ENCODE data around the gene YOD1.

Gene YOD1

DNA sequence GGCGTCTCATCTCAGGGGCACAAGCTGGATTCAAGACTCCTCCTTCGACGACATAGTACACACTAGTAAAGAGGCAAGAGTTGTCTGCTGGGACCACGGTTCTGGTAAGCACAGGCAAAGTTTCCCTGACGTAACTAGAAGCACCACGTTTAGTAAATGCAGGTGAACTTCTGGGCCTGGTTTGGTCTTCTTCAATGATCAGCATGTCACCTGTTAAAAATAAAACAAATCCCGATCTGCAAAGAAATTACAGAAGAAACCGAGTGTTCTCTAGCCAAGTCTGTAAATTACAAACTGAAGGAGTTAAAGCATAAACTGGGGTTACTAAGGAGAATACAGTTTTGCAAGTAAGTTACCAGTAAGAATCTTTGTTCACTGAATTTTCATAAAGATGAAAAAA is 1.5 kb downstream of the YOD1 start:
- TF ChIP-seq YY1 (IDR thresholded peaks at IDR 0.05; ENCODE audit: low read depth) (no peak), REST (IDR thresholded peaks at IDR 0.05; ENCODE audit: low read depth) (no peak), MAX (IDR thresholded peaks at IDR 0.05) (no peak), TEAD4 (IDR thresholded peaks at IDR 0.05) (no peak), FOXM1 (IDR thresholded peaks at IDR 0.05; ENCODE audit: borderline replicate concordance, low read depth) (no peak), ZBTB7A (IDR thresholded peaks at IDR 0.05; ENCODE audit: low read depth) (no peak), RAD21 (IDR thresholded peaks at IDR 0.05; ENCODE audit: low read depth) (no peak), CREB1 (IDR thresholded peaks at IDR 0.05; ENCODE audit: low read depth) (no peak), TAF1 (IDR thresholded peaks at IDR 0.05; ENCODE audit: low read depth) (no peak), TCF12 (IDR thresholded peaks at IDR 0.05; ENCODE audit: low read depth) (no peak), USF1 (IDR thresholded peaks at IDR 0.05) (no peak), CEBPB (IDR thresholded peaks at IDR 0.05) (no peak), EP300 (IDR thresholded peaks at IDR 0.05; ENCODE audit: borderline replicate concordance) (no peak), NFIC (IDR thresholded peaks at IDR 0.05) (no peak), EGR1 (IDR thresholded peaks at IDR 0.05) (no peak)

DNA sequence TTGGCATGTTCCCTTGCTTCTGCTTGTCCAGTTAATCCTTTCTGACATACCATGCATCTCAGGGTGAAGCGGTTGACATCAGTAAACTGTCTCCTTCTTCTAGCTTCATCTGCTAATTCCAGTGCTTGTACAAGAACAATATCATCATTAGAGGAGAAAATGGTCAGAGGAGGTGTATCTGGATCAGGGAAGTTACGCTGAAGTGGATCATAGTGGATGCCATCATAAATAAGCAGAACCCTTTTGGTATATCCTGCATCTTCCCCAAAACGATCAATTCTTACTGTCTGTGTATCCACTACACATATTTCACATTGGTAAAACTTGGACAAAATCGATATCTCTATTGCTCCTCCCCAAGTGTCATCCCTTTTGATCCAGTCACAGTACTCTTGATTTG is 2.0 kb downstream of the YOD1 start:
- TF ChIP-seq YY1 (IDR thresholded peaks at IDR 0.05; ENCODE audit: low read depth) (no peak), CREB1 (IDR thresholded peaks at IDR 0.05; ENCODE audit: low read depth) (no peak), FOXM1 (IDR thresholded peaks at IDR 0.05; ENCODE audit: borderline replicate concordance, low read depth) (no peak), EP300 (IDR thresholded peaks at IDR 0.05; ENCODE audit: borderline replicate concordance) (no peak), TCF12 (IDR thresholded peaks at IDR 0.05; ENCODE audit: low read depth) (no peak), NFIC (IDR thresholded peaks at IDR 0.05) (no peak), USF1 (IDR thresholded peaks at IDR 0.05) (no peak), CEBPB (IDR thresholded peaks at IDR 0.05) (no peak), ZBTB7A (IDR thresholded peaks at IDR 0.05; ENCODE audit: low read depth) (no peak), REST (IDR thresholded peaks at IDR 0.05; ENCODE audit: low read depth) (no peak), TEAD4 (IDR thresholded peaks at IDR 0.05) (no peak), MAX (IDR thresholded peaks at IDR 0.05) (no peak), TAF1 (IDR thresholded peaks at IDR 0.05; ENCODE audit: low read depth) (no peak), RAD21 (IDR thresholded peaks at IDR 0.05; ENCODE audit: low read depth) (no peak), EGR1 (IDR thresholded peaks at IDR 0.05) (no peak)

- no peak for TF ChIP-seq FOXM1 (IDR thresholded peaks at IDR 0.05; ENCODE audit: borderline replicate concordance, low read depth)
- TF ChIP-seq YY1 (IDR thresholded peaks at IDR 0.05; ENCODE audit: low read depth): no peak
- no peak for TF ChIP-seq EP300 (IDR thresholded peaks at IDR 0.05; ENCODE audit: borderline replicate concordance)
- no peak for TF ChIP-seq EGR1 (IDR thresholded peaks at IDR 0.05)
- no peak for TF ChIP-seq TCF12 (IDR thresholded peaks at IDR 0.05; ENCODE audit: low read depth)
- TF ChIP-seq USF1 (IDR thresholded peaks at IDR 0.05): no peak
- TF ChIP-seq CREB1 (IDR thresholded peaks at IDR 0.05; ENCODE audit: low read depth): no peak
- TF ChIP-seq NFIC (IDR thresholded peaks at IDR 0.05): no peak
- TF ChIP-seq REST (IDR thresholded peaks at IDR 0.05; ENCODE audit: low read depth): no peak
- TF ChIP-seq TAF1 (IDR thresholded peaks at IDR 0.05; ENCODE audit: low read depth): no peak
- no peak for TF ChIP-seq RAD21 (IDR thresholded peaks at IDR 0.05; ENCODE audit: low read depth)
- TF ChIP-seq TEAD4 (IDR thresholded peaks at IDR 0.05): no peak
- TF ChIP-seq ZBTB7A (IDR thresholded peaks at IDR 0.05; ENCODE audit: low read depth): no peak
- no peak for TF ChIP-seq CEBPB (IDR thresholded peaks at IDR 0.05)
- TF ChIP-seq MAX (IDR thresholded peaks at IDR 0.05): no peak
Observed at GRCh38 chr1:207048041-207048440, 3.0 kb downstream of the YOD1 start.
